ENCODE data around the gene GFI1B.
A peak's percentile ranks its signal among the peaks of the same experiment; 100 is the strongest.
"Not testable (repeated sequence)": the region's sequence is repeated elsewhere in the genome, so short reads cannot be mapped to it uniquely, and the experiment has no call there.

GFI1B gene

GRCh38 chr9:133026426-133026825 is 47.9 kb downstream of the GFI1B start:
- no peak for DNase-seq

- DNase-seq = no peak
Observed at GRCh38 chr9:133027134-133027533, 48.6 kb downstream of the GFI1B start.

GRCh38 chr9:133028221-133028620 is 49.7 kb downstream of the GFI1B start:
- DNase-seq = no peak

- no peak for DNase-seq
Observed at GRCh38 chr9:133029994-133030316, 51.5 kb downstream of the GFI1B start.

GRCh38 chr9:133030317-133031129 is 52.0 kb downstream of the GFI1B start, which contains the start of gene GTF3C5:
GTF3C5 (plus strand) TSS chr9:133030997; CDS start chr9:133031012, 15 bp downstream.
- DNase-seq = peak; percentile 98

GRCh38 chr9:133031130-133031422 is 52.6 kb downstream of the GFI1B start:
- no peak for DNase-seq

- peak; percentile 68 for DNase-seq
Observed at GRCh38 chr9:133031496-133031911, 53.0 kb downstream of the GFI1B start.

GRCh38 chr9:133032171-133032570 is 53.7 kb downstream of the GFI1B start:
- DNase-seq = no peak

- DNase-seq = no peak
Observed at GRCh38 chr9:133035669-133036068, 57.2 kb downstream of the GFI1B start.

- DNase-seq = no peak
Observed at GRCh38 chr9:133037775-133038515, 59.5 kb downstream of the GFI1B start.

- not testable (repeated sequence) for DNase-seq
Observed at GRCh38 chr9:133040892-133041479, 62.5 kb downstream of the GFI1B start.
